Peyer's patch (tissue), 4 donors: ENCODE measurements around the gene NCOA7.
A peak's percentile ranks its signal among the peaks of the same experiment; 100 is the strongest.

Source experiments
- CTCF ChIP-seq, 6 experiments: fragments of 450-650 bp in 4 of 6; fragments of 200-600 bp in 2 of 6; sonication (generic) in 1 of 6; IDR thresholded peaks; one replicate each; pipeline ENCODE4 v1.5.1; 2017 to 2019; ENCODE audit warnings: antibody characterized with exemption in 6 of 6, mild to moderate bottlenecking in 3 of 6, moderate library complexity in 1 of 6
- POLR2A ChIP-seq, 2 donors: fragments of 450-650 bp; IDR thresholded peaks; one replicate each; pipeline ENCODE4 v1.5.1; 2017; ENCODE audit warnings: antibody characterized with exemption in 2 of 2, mild to moderate bottlenecking in 2 of 2, moderate library complexity in 2 of 2

DNA sequence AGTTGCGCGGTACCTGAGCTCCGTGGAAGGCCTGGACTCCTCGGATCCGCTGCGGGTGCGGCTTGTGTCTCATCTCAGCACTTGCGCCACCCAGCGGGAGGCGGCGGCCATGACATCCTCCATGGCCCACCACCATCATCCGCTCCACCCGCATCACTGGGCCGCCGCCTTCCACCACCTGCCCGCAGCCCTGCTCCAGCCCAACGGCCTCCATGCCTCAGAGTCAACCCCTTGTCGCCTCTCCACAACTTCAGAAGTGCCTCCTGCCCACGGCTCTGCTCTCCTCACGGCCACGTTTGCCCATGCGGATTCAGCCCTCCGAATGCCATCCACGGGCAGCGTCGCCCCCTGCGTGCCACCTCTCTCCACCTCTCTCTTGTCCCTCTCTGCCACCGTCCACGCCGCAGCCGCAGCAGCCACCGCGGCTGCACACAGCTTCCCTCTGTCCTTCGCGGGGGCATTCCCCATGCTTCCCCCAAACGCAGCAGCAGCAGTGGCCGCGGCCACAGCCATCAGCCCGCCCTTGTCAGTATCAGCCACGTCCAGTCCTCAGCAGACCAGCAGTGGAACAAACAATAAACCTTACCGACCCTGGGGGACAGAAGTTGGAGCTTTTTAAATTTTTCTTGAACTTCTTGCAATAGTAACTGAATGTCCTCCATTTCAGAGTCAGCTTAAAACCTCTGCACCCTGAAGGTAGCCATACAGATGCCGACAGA is 31.4 kb upstream of the NCOA7 start:
- no peak for TF ChIP-seq POLR2A (IDR thresholded peaks at IDR 0.05)
- TF ChIP-seq CTCF (IDR thresholded peaks at IDR 0.05), result peak in 1 of 6 experiments; percentile 13
